Neural progenitor cell (in vitro differentiated cells): ENCODE results near the gene ABHD12. TPM values are rescaled to one million over a fixed set of nuclear protein-coding genes. Genes with fewer than 3 reads are reported as not detected.
A peak's percentile ranks its signal among the peaks of the same experiment; 100 is the strongest.

ENCODE experiments used
- DNase-seq: peaks from one replicate; pipeline ENCODE4 v3.0.0-alpha.2; 2016; ENCODE audit warnings: low spot score
- H2AFZ ChIP-seq: fragments of 200-600 bp; sonication (generic); replicated peaks from 2 replicates; pipeline ENCODE4 v1.6.1; 2016; ENCODE audit warnings: antibody characterized with exemption
- H3F3A ChIP-seq: fragments of 200-600 bp; sonication (generic); 2 replicates; pipeline ENCODE4 v1.6.1; 2016; ENCODE audit warnings: antibody characterized with exemption, low read depth
- H3K27ac ChIP-seq: fragments of 200-600 bp; sonication (generic); 2 replicates; pipeline ENCODE4 v1.5.1; 2016; ENCODE audit warnings: mild to moderate bottlenecking
- H3K27me3 ChIP-seq: fragments of 200-600 bp; sonication (generic); 2 replicates; pipeline ENCODE4 v1.6.1; 2016; ENCODE audit warnings: mild to moderate bottlenecking, moderate library complexity
- H3K36me3 ChIP-seq: fragments of 200-600 bp; sonication (generic); 2 replicates; pipeline ENCODE4 v1.5.1; 2016
- H3K4me1 ChIP-seq: fragments of 200-600 bp; sonication (generic); 2 replicates; pipeline ENCODE4 v1.6.1; 2016; ENCODE audit warnings: mixed run types
- H3K4me2 ChIP-seq: fragments of 200-600 bp; sonication (generic); 2 replicates; pipeline ENCODE4 v1.6.1; 2016
- H3K4me3 ChIP-seq: fragments of 200-600 bp; sonication (generic); 2 replicates; pipeline ENCODE4 v1.5.1; 2016
- H3K79me2 ChIP-seq: fragments of 200-600 bp; sonication (generic); 2 replicates; pipeline ENCODE4 v1.6.1; 2016; ENCODE audit warnings: low read depth
- H3K9ac ChIP-seq: fragments of 200-600 bp; sonication (generic); 2 replicates; pipeline ENCODE4 v1.6.1; 2016
- H3K9me3 ChIP-seq: fragments of 200-600 bp; sonication (generic); 2 replicates; pipeline ENCODE4 v1.5.1; 2016; ENCODE audit warnings: low read depth
- H4K20me1 ChIP-seq: fragments of 200-600 bp; sonication (generic); 2 replicates; pipeline ENCODE4 v1.6.1; 2016; ENCODE audit warnings: low read depth
- H3K27ac Mint-ChIP-seq: 3 replicates; pipeline ENCODE4 v1.8.0; 2021; ENCODE audit warnings: mixed read lengths
- H3K27me3 Mint-ChIP-seq: 2 replicates; pipeline ENCODE4 v1.8.0; 2022; ENCODE audit warnings: low read depth, mild to moderate bottlenecking, inconsistent platforms, moderate library complexity, mixed read lengths; ENCODE audit not compliant: insufficient read depth
- H3K36me3 Mint-ChIP-seq: 3 replicates; pipeline ENCODE4 v1.8.0; 2021; ENCODE audit warnings: mixed read lengths
- H3K4me1 Mint-ChIP-seq: 3 replicates; pipeline ENCODE4 v1.8.0; 2021; ENCODE audit warnings: mixed read lengths
- H3K4me3 Mint-ChIP-seq: 3 replicates; pipeline ENCODE4 v1.8.0; 2021; ENCODE audit warnings: mild to moderate bottlenecking, moderate library complexity, mixed read lengths
- H3K9me3 Mint-ChIP-seq: 3 replicates; pipeline ENCODE4 v1.8.0; 2020; ENCODE audit warnings: mixed read lengths
- CTCF ChIP-seq: fragments of 200-600 bp; sonication (generic); IDR thresholded peaks from 2 replicates; pipeline ENCODE4 v1.5.1; 2017; ENCODE audit warnings: antibody characterized with exemption, mild to moderate bottlenecking
- EZH2 ChIP-seq: fragments of 200-600 bp; sonication (generic); IDR thresholded peaks from 2 replicates; pipeline ENCODE4 v1.6.1; 2017; ENCODE audit warnings: antibody characterized with exemption, mild to moderate bottlenecking, moderate library complexity
- EZH2phosphoT487 ChIP-seq: fragments of 200-600 bp; sonication (generic); IDR thresholded peaks from 2 replicates; pipeline ENCODE4 v1.6.1; 2017; ENCODE audit warnings: antibody characterized with exemption
- total RNA-seq: library from RNA; depleted of rRNA; stranded (reverse); fragments of >200 nt; gene quantifications from 2 replicates; pipeline ENCODE4 v1.2.3, GENCODE V29; 2015; ENCODE audit warnings: low replicate concordance

The ABHD12 gene
- total RNA-seq, 1 donor from 2014 or later = 20.8 TPM

GRCh38 chr20:25274891-25275812 is 115.5 kb downstream of the ABHD12 start:
- Histone ChIP-seq H3K27ac (no peak overlapping the region), H3K4me2 (no peak overlapping the region), H2AFZ (no peak overlapping the region), H3K4me3 (no peak overlapping the region), H3K36me3 (no peaks in the 10 kb centered on the region), H3K9ac (no peak overlapping the region), H3K4me1 (no peaks in the 10 kb centered on the region), H3K27me3 (no peaks in the 10 kb centered on the region), H3F3A (no peaks in the 10 kb centered on the region), H3K9me3 (no peaks in the 10 kb centered on the region), H3K79me2 (no peaks in the 10 kb centered on the region), H4K20me1 (no peaks in the 10 kb centered on the region)
- H3K9me3 Mint-ChIP-seq = no peaks in the 10 kb centered on the region
- H3K27ac Mint-ChIP-seq = peak overlapping the region; percentile 57
- no peak for DNase-seq
- no peak overlapping the region for H3K4me3 Mint-ChIP-seq
- no peaks in the 10 kb centered on the region for H3K27me3 Mint-ChIP-seq
- no peak for TF ChIP-seq EZH2phosphoT487
- no peak for TF ChIP-seq EZH2
- no peak for TF ChIP-seq CTCF
- H3K4me1 Mint-ChIP-seq = no peaks in the 10 kb centered on the region
- peaks cover 12% of the 10 kb centered on the region for H3K36me3 Mint-ChIP-seq

DNA sequence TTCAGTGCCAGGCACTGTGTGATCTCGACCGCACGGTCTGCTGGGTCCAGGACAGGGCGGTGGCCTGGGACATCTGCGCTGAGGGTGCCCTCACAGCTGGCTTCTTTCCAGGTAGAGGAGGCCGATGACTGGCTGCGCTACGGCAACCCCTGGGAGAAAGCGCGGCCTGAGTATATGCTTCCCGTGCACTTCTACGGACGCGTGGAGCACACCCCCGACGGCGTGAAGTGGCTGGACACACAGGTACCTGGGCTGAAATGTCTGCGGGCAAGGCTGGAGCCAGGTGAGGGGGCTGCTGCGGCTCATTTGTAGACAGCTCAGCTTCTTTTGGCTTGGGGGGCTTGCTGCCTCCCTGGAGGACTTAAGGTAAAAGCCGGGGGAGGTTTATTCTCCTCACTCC is 116.2 kb downstream of the ABHD12 start:
- H3K79me2 ChIP-seq = no peaks in the 10 kb centered on the region
- no peak overlapping the region for H3K27ac ChIP-seq
- no peaks in the 10 kb centered on the region for H4K20me1 ChIP-seq
- no peak overlapping the region for H2AFZ ChIP-seq
- Mint-ChIP-seq H3K36me3 (peaks cover 17% of the 10 kb centered on the region), H3K9me3 (no peaks in the 10 kb centered on the region), H3K4me1 (peaks cover 4% of the 10 kb centered on the region), H3K27me3 (no peaks in the 10 kb centered on the region), H3K27ac (no peak overlapping the region), H3K4me3 (no peak overlapping the region)
- H3K9ac ChIP-seq = no peak overlapping the region
- DNase-seq = no peak
- TF ChIP-seq CTCF (no peak), EZH2 (no peak), EZH2phosphoT487 (no peak)
- no peaks in the 10 kb centered on the region for H3K36me3 ChIP-seq
- no peaks in the 10 kb centered on the region for H3K4me1 ChIP-seq
- no peaks in the 10 kb centered on the region for H3K9me3 ChIP-seq
- H3F3A ChIP-seq = no peaks in the 10 kb centered on the region
- H3K4me2 ChIP-seq = no peak overlapping the region
- no peak overlapping the region for H3K4me3 ChIP-seq
- H3K27me3 ChIP-seq = no peaks in the 10 kb centered on the region

- Mint-ChIP-seq H3K36me3 (peaks cover 24% of the 10 kb centered on the region), H3K4me1 (peaks cover 4% of the 10 kb centered on the region), H3K4me3 (no peak overlapping the region), H3K27me3 (no peaks in the 10 kb centered on the region), H3K9me3 (no peaks in the 10 kb centered on the region), H3K27ac (no peak overlapping the region)
- H3K79me2 ChIP-seq = no peaks in the 10 kb centered on the region
- H3K36me3 ChIP-seq = no peaks in the 10 kb centered on the region
- no peak overlapping the region for H3K4me2 ChIP-seq
- DNase-seq = no peak
- H3K27me3 ChIP-seq = no peaks in the 10 kb centered on the region
- H3K9me3 ChIP-seq = no peaks in the 10 kb centered on the region
- no peaks in the 10 kb centered on the region for H4K20me1 ChIP-seq
- no peak overlapping the region for H2AFZ ChIP-seq
- TF ChIP-seq EZH2 (no peak), EZH2phosphoT487 (no peak), CTCF (no peak)
- H3F3A ChIP-seq = no peaks in the 10 kb centered on the region
- H3K4me3 ChIP-seq = no peak overlapping the region
- H3K4me1 ChIP-seq = no peaks in the 10 kb centered on the region
- H3K27ac ChIP-seq = no peak overlapping the region
- H3K9ac ChIP-seq = no peak overlapping the region
These were observed 116.9 kb downstream of the ABHD12 start for GRCh38 chr20:25273541-25274358.
